ENCODE results near the gene HECTD4.
"Not testable (repeated sequence)": the region's sequence is repeated elsewhere in the genome, so short reads cannot be mapped to it uniquely, and the experiment has no call there.

HECTD4 gene

GRCh38 chr12:112401903-112402498 is 19.8 kb upstream of the HECTD4 start:
- DNase-seq: no peak

GRCh38 chr12:112401054-112401453 is 18.8 kb upstream of the HECTD4 start:
- no peak for DNase-seq

GRCh38 chr12:112393328-112393727 is 11.1 kb upstream of the HECTD4 start:
- DNase-seq: no peak

- not testable (repeated sequence) for DNase-seq
Observed at GRCh38 chr12:112389922-112390654, 7.9 kb upstream of the HECTD4 start.

GRCh38 chr12:112389228-112389627 is 7.0 kb upstream of the HECTD4 start:
- no peak for DNase-seq

GRCh38 chr12:112386726-112387125 is 4.5 kb upstream of the HECTD4 start:
- DNase-seq: no peak

GRCh38 chr12:112382866-112383265 is 635 bp upstream of the HECTD4 start:
- no peak for DNase-seq

- DNase-seq: no peak
Observed at GRCh38 chr12:112381406-112381882, 787 bp downstream of the HECTD4 start.

GRCh38 chr12:112380663-112381405 is 1.4 kb downstream of the HECTD4 start:
- no peak for DNase-seq

- no peak for DNase-seq
Observed at GRCh38 chr12:112375105-112375504, 7.1 kb downstream of the HECTD4 start.

- DNase-seq: no peak
Observed at GRCh38 chr12:112374166-112374740, 8.0 kb downstream of the HECTD4 start.

GRCh38 chr12:112370868-112371510 is 11.2 kb downstream of the HECTD4 start:
- no peak for DNase-seq

- DNase-seq: no peak
Observed at GRCh38 chr12:112370199-112370598, 12.0 kb downstream of the HECTD4 start.

- DNase-seq: no peak
Observed at GRCh38 chr12:112368856-112369255, 13.4 kb downstream of the HECTD4 start.

GRCh38 chr12:112367965-112368364 is 14.3 kb downstream of the HECTD4 start:
- DNase-seq: no peak

GRCh38 chr12:112362310-112362709 is 19.9 kb downstream of the HECTD4 start:
- no peak for DNase-seq

- DNase-seq: no peak
Observed at GRCh38 chr12:112361271-112361670, 21.0 kb downstream of the HECTD4 start.

- DNase-seq: no peak
Observed at GRCh38 chr12:112359290-112359689, 22.9 kb downstream of the HECTD4 start.

GRCh38 chr12:112357214-112357613 is 25.0 kb downstream of the HECTD4 start:
- no peak for DNase-seq

GRCh38 chr12:112354399-112354798 is 27.8 kb downstream of the HECTD4 start:
- no peak for DNase-seq

GRCh38 chr12:112353393-112353792 is 28.8 kb downstream of the HECTD4 start:
- DNase-seq: no peak

GRCh38 chr12:112352921-112353320 is 29.3 kb downstream of the HECTD4 start:
- DNase-seq: no peak
